ENCODE data around the gene KRT26. TPM values are rescaled to one million over a fixed set of nuclear protein-coding genes. Genes with fewer than 3 reads are reported as not detected.
"Not testable (repeated sequence)": the region's sequence is repeated elsewhere in the genome, so short reads cannot be mapped to it uniquely, and the experiment has no call there.

Gene KRT26
- total RNA-seq, 2 experiments from 2014 or later: not detected

GRCh38 chr17:40779181-40779909 lies 7.3 kb upstream of the KRT26 start:
- H3K4me1 Mint-ChIP-seq: peaks cover 4% of the 10 kb centered on the region
- POLR2A ChIA-PET: no interaction called here
- H3K9me3 Mint-ChIP-seq: no peaks in the 10 kb centered on the region
- DNase-seq (peak; percentile 42), ATAC-seq (ENCODE audit: low read depth) (no peak)
- peaks cover 62% of the 10 kb centered on the region for H3K27me3 Mint-ChIP-seq
- peak overlapping the region; percentile 62 for H3K4me3 Mint-ChIP-seq
- no peaks in the 10 kb centered on the region for H3K36me3 Mint-ChIP-seq
- no peak overlapping the region for H3K27ac Mint-ChIP-seq

GRCh38 chr17:40778461-40778860 lies 6.5 kb upstream of the KRT26 start:
- H3K27ac Mint-ChIP-seq: no peak overlapping the region

DNA sequence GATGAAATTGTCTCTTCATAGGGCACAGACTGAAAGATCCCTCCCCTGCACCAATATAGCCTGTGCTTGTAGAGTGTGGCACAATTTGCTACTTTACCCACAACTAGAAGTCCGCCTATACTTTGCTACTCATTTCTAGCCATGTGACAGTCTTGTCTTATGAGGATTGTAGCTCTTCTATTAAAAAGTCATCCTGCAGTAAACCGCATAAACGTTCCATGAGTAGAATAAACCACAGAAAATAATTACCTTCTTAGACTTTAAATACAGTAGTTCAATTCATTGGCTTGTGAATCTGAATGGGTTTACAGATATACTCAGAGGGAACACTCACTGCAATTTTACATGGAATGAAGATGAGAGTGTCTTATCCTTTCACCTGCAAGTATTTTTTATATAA lies 6.0 kb upstream of the KRT26 start:
- DNase-seq (no peak), ATAC-seq (ENCODE audit: low read depth) (no peak)
- Mint-ChIP-seq H3K27me3 (peaks cover 58% of the 10 kb centered on the region), H3K9me3 (no peaks in the 10 kb centered on the region), H3K4me1 (peaks cover 4% of the 10 kb centered on the region), H3K27ac (no peak overlapping the region), H3K36me3 (no peaks in the 10 kb centered on the region), H3K4me3 (no peak overlapping the region)
- POLR2A ChIA-PET: no interaction called here

More at GRCh38 chr17:40778461-40778860, 6.5 kb upstream of the KRT26 start:
- DNase-seq: no peak
- no peak for ATAC-seq (ENCODE audit: low read depth)
- POLR2A ChIA-PET: no interaction called here
- H3K27me3 Mint-ChIP-seq: peaks cover 62% of the 10 kb centered on the region
- no peaks in the 10 kb centered on the region for H3K9me3 Mint-ChIP-seq
- H3K4me1 Mint-ChIP-seq: peaks cover 4% of the 10 kb centered on the region
- no peaks in the 10 kb centered on the region for H3K36me3 Mint-ChIP-seq
- H3K4me3 Mint-ChIP-seq: no peak overlapping the region

DNA sequence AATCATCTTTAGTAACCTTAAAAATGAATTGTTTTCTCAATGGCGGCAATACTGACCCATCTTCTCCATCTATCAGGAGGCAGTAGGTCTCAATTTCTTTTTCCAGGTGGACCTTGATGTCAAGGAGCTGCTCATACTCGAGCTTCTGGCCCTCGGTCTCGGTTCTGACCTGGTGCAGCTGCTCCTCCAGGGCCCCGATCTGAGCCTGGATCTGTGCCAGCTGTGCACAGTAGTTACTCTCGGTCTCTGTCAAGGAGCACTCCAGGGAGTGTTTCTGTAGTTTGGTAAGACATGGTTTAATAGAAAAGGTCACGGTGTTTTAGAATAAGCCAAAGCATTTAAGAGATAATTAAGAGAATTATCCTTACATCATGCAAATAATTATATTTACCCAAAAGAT lies 5.5 kb upstream of the KRT26 start:
- no peak for DNase-seq
- Mint-ChIP-seq H3K27ac (no peak overlapping the region), H3K4me1 (peaks cover 4% of the 10 kb centered on the region), H3K27me3 (peaks cover 63% of the 10 kb centered on the region), H3K9me3 (no peaks in the 10 kb centered on the region), H3K4me3 (no peak overlapping the region), H3K36me3 (no peaks in the 10 kb centered on the region)
- POLR2A ChIA-PET: no interaction called here
- ATAC-seq (ENCODE audit: low read depth): no peak

- POLR2A ChIA-PET: no interaction called here
- Mint-ChIP-seq H3K4me3 (no peak overlapping the region), H3K4me1 (peaks cover 4% of the 10 kb centered on the region), H3K36me3 (no peaks in the 10 kb centered on the region), H3K9me3 (no peaks in the 10 kb centered on the region), H3K27ac (no peak overlapping the region), H3K27me3 (peaks cover 66% of the 10 kb centered on the region)
- ATAC-seq (ENCODE audit: low read depth) (no peak), DNase-seq (no peak)
These were observed 3.9 kb upstream of the KRT26 start for GRCh38 chr17:40775945-40776344.

DNA sequence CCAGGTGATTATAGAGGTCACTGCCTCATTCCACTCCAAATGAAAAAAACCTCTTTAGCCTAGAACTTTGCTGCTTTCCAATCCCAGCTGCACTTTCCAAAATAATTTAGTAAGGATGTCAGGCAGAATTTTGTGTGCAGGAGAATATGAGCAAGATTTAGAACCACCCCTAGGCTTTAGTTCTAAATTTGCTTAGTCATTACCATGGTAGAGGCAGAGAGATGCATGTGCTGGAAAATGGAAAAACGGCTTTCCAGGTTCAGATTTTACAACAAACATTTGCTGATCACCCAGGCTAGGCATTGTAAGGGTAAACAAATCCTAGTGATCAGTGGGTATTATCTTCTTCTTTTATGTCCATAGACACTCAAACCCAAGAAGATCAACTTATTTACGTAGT lies 6.3 kb downstream of the KRT26 start:
- H3K9me3 Mint-ChIP-seq: peaks cover 13% of the 10 kb centered on the region
- no peak overlapping the region for H3K27ac Mint-ChIP-seq
- DNase-seq (no peak), ATAC-seq (ENCODE audit: low read depth) (no peak)
- H3K27me3 Mint-ChIP-seq: peaks cover 18% of the 10 kb centered on the region
- POLR2A ChIA-PET: no interaction called here
- no peak overlapping the region for H3K4me3 Mint-ChIP-seq
- H3K4me1 Mint-ChIP-seq: no peaks in the 10 kb centered on the region
- no peaks in the 10 kb centered on the region for H3K36me3 Mint-ChIP-seq

- Mint-ChIP-seq H3K27me3 (peaks cover 17% of the 10 kb centered on the region), H3K27ac (no peak overlapping the region), H3K4me1 (no peaks in the 10 kb centered on the region), H3K9me3 (peaks cover 24% of the 10 kb centered on the region), H3K4me3 (no peak overlapping the region), H3K36me3 (no peaks in the 10 kb centered on the region)
- POLR2A ChIA-PET: no interaction called here
- ATAC-seq (ENCODE audit: low read depth): no peak
- no peak for DNase-seq
These were observed 8.2 kb downstream of the KRT26 start for GRCh38 chr17:40763752-40764151.

- no peak for ATAC-seq (ENCODE audit: low read depth)
- Mint-ChIP-seq H3K27me3 (peaks cover 26% of the 10 kb centered on the region), H3K4me3 (no peak overlapping the region), H3K36me3 (no peaks in the 10 kb centered on the region), H3K9me3 (peaks cover 24% of the 10 kb centered on the region), H3K4me1 (no peaks in the 10 kb centered on the region), H3K27ac (no peak overlapping the region)
- no peak for DNase-seq
- POLR2A ChIA-PET: no interaction called here
These were observed 11.6 kb downstream of the KRT26 start for GRCh38 chr17:40760105-40761016.

DNA sequence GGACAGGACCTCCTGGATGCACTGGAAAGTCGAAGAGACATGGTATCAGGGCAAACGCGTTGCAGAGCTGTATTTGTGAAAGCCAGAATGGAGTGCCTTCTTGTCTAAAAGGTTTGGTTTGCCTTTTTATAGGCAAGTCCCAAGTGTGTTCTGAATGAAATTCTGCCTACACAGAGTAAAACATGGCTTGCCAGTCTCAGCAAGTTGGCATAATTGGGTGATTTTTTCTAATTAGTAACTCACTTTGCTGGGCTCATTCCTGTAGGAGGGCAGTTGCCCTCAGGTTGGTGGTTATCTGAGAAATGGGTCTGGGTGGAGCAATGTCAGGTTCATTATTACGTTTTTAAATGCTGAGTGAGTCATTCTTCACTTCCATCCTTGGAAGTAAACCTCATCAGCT lies 16.8 kb downstream of the KRT26 start, which contains the start of gene KRT25:
Gene KRT25 (minus strand): TSS at position 101 of the 400 bp plus-strand sequence. CDS start 60 bp downstream, at position 41.
- Mint-ChIP-seq H3K4me3 (no peak within 1 kb of the TSS), H3K9me3 (peaks cover 8% of the 10 kb centered on the region), H3K27ac (no peak within 1 kb of the TSS), H3K4me1 (no peaks in the 10 kb centered on the region), H3K36me3 (no peaks in the 10 kb centered on the region), H3K27me3 (peaks cover 38% of the 10 kb centered on the region)
- ATAC-seq (ENCODE audit: low read depth) (no peak), DNase-seq (no peak)
- POLR2A ChIA-PET: no interaction called here

GRCh38 chr17:40753804-40754203 lies 18.2 kb downstream of the KRT26 start:
- H3K36me3 Mint-ChIP-seq: no peaks in the 10 kb centered on the region
- H3K27ac Mint-ChIP-seq: no peak overlapping the region
- H3K27me3 Mint-ChIP-seq: peaks cover 42% of the 10 kb centered on the region
- no peak overlapping the region for H3K4me3 Mint-ChIP-seq
- H3K9me3 Mint-ChIP-seq: peaks cover 3% of the 10 kb centered on the region
- POLR2A ChIA-PET: interaction anchor here (0.6 kb wide), 1 partner anchor 200 kb away, joined by 3 read pairs; no protein-coding TSS in a partner anchor
- no peak for DNase-seq
- no peaks in the 10 kb centered on the region for H3K4me1 Mint-ChIP-seq
- ATAC-seq (ENCODE audit: low read depth): no peak

DNA sequence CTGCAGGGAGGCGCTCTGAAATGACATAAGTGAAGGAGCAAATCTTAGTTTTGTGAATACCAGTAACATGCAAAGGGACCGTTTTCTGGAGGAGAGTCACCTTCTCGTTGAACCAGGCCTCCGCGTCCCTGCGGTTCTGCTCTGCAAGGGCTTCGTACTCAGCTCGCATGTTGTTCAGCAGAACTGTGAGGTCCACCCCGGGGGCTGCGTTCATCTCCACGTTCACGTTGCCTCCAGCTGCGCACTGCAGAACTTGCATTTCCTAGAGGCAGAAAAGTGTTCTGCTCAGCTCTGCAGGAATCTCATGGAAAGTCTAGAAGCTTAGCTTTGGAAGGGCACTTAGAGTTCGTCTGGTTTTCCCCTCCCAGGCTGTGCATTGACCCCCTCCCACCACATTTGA lies 20.9 kb downstream of the KRT26 start:
- no peak overlapping the region for H3K27ac Mint-ChIP-seq
- H3K9me3 Mint-ChIP-seq: peaks cover 6% of the 10 kb centered on the region
- DNase-seq (no peak), ATAC-seq (ENCODE audit: low read depth) (no peak)
- H3K4me1 Mint-ChIP-seq: no peaks in the 10 kb centered on the region
- H3K27me3 Mint-ChIP-seq: peaks cover 31% of the 10 kb centered on the region
- POLR2A ChIA-PET: no interaction called here
- H3K4me3 Mint-ChIP-seq: no peak overlapping the region
- H3K36me3 Mint-ChIP-seq: no peaks in the 10 kb centered on the region

GRCh38 chr17:40750391-40750790 lies 21.6 kb downstream of the KRT26 start:
- no peak overlapping the region for H3K4me3 Mint-ChIP-seq
- no peak overlapping the region for H3K27ac Mint-ChIP-seq
- POLR2A ChIA-PET: no interaction called here

GRCh38 chr17:40748666-40749065 lies 23.3 kb downstream of the KRT26 start:
- H3K27ac Mint-ChIP-seq; ATAC-seq (ENCODE audit: low read depth); DNase-seq; H3K36me3 Mint-ChIP-seq; H3K9me3 Mint-ChIP-seq; H3K4me3 Mint-ChIP-seq; POLR2A ChIA-PET; H3K4me1 Mint-ChIP-seq: not testable (repeated sequence)
- H3K27me3 Mint-ChIP-seq: peaks cover 34% of the 10 kb centered on the region

More at GRCh38 chr17:40750391-40750790, 21.6 kb downstream of the KRT26 start:
- H3K36me3 Mint-ChIP-seq: no peaks in the 10 kb centered on the region
- H3K27me3 Mint-ChIP-seq: peaks cover 31% of the 10 kb centered on the region
- H3K9me3 Mint-ChIP-seq: peaks cover 6% of the 10 kb centered on the region
- no peaks in the 10 kb centered on the region for H3K4me1 Mint-ChIP-seq
- no peak for ATAC-seq (ENCODE audit: low read depth)
- no peak for DNase-seq

GRCh38 chr17:40738553-40738952 lies 33.4 kb downstream of the KRT26 start:
- Mint-ChIP-seq H3K4me3 (no peak overlapping the region), H3K4me1 (no peaks in the 10 kb centered on the region), H3K36me3 (no peaks in the 10 kb centered on the region), H3K27me3 (peaks cover 31% of the 10 kb centered on the region), H3K9me3 (peaks cover 2% of the 10 kb centered on the region), H3K27ac (no peak overlapping the region)
- POLR2A ChIA-PET: no interaction called here
- ATAC-seq (ENCODE audit: low read depth): no peak
- no peak for DNase-seq
